ENCODE data around the gene EVPL.

EVPL gene

DNA sequence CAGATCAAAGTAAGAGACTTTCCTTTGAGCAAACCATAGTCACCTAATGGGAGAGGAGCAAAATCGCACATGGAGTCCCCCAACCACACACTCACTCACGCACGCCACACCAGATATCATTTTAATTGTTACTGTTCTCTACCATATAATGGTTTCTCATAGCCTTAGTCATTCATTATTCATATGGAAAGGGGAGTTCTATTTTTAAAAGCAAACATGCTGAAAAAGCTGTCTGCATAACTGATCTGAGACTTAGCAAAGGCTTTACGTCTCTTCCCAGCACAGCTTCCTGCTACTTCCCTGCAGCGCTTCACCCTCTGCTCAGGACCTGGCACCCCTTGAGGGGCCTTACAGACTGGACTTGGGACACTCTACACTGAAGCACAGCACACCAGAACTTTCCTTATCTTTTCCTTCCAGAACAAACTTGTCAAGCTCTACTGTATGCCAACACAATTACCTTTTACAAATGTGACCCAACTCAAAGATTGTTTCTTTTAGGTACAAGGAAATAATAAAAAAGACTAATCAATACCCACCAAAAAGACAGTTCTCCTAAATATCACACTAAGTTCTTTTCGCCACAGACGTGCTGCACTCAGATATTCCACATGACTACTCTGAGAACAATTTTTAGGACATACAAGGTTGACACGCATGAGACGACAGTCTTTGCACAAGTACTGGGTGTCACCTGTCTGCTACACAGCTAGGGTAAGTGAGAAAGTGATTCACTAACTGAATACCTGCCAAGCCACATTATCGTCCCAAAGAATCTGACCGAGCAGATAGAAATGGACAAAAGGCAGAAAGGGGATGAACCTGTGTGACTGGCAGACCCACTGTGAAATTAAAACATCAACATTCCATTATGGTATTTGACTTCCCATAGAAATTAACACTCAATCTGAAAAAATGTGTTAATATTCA lies 23.7 kb upstream of the EVPL start:
- peaks cover 85% of the 10 kb centered on the region for H3K36me3 ChIP-seq (ENCODE audit: insufficient read depth, low read length)
- H3K4me3 ChIP-seq (ENCODE audit: low read depth in 1 of 2, low read length in 2 of 2): no peak overlapping the region
- no peaks in the 10 kb centered on the region for H4K20me1 ChIP-seq (ENCODE audit: insufficient read depth, low read length)
- H3K79me2 ChIP-seq (ENCODE audit: insufficient read depth, low read length): peaks cover 9% of the 10 kb centered on the region
- H2AFZ ChIP-seq (ENCODE audit: low read depth, low read length): no peak overlapping the region
- no peak overlapping the region for H3K27ac ChIP-seq (ENCODE audit: low read length)
- no peaks in the 10 kb centered on the region for H3K27me3 ChIP-seq (ENCODE audit: insufficient read depth, low read length, poor library complexity)
- no peak overlapping the region for H3K4me2 ChIP-seq (ENCODE audit: insufficient read depth, low read length)
- H3K9ac ChIP-seq (ENCODE audit: low read depth, low read length): no peak overlapping the region
- no peaks in the 10 kb centered on the region for H3K4me1 ChIP-seq (ENCODE audit: insufficient read depth, low read length)
- ATAC-seq (ENCODE audit: insufficient read depth, low read depth): no peak
- no peak for DNase-seq
- TF ChIP-seq, protein P1, sequence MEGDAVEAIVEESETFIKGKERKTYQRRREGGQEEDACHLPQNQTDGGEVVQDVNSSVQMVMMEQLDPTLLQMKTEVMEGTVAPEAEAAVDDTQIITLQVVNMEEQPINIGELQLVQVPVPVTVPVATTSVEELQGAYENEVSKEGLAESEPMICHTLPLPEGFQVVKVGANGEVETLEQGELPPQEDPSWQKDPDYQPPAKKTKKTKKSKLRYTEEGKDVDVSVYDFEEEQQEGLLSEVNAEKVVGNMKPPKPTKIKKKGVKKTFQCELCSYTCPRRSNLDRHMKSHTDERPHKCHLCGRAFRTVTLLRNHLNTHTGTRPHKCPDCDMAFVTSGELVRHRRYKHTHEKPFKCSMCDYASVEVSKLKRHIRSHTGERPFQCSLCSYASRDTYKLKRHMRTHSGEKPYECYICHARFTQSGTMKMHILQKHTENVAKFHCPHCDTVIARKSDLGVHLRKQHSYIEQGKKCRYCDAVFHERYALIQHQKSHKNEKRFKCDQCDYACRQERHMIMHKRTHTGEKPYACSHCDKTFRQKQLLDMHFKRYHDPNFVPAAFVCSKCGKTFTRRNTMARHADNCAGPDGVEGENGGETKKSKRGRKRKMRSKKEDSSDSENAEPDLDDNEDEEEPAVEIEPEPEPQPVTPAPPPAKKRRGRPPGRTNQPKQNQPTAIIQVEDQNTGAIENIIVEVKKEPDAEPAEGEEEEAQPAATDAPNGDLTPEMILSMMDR (IDR thresholded peaks at IDR 0.05; ENCODE audit: borderline replicate concordance, extremely low read depth, low read length, poor library complexity, severe bottlenecking): no peak
- no peak for TF ChIP-seq EZH2 (IDR thresholded peaks at IDR 0.05; ENCODE audit: borderline replicate concordance, low read depth, low read length, severe bottlenecking)
- no peaks in the 10 kb centered on the region for H3K9me3 ChIP-seq (ENCODE audit: insufficient read depth, low read length, severe bottlenecking)

DNA sequence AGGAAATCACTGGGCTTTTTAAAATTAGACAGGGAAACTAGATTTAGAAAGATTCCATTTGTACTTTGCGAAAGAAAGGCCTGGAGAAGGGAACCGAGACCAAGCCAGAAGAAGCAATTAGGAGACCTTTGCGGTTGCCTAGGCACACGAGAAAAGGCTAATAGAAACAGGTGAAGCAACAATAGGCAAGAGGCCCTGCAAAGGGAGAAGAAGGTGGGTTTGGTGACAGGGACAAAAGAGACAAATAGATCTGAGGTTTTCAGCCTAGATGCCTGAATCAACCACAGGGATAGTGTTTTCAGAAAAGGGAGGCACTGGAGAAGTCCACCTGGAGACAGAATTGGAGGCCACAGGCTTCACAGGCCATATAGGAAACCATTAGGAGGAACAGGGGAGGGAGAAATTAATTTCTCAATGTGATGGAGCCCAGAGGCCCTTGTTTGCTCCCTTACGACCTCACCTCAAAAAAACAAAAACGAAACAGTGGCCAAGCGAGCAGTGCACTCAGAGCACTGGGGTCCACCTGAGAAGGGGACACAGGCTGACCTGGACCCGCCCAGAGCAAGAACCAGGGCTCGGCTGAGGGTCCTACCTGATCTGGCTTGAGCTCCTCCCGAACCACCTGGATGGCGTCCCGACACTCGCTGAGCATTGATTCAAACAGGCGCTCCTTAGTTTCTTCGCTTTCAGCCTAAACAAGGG lies 22.9 kb upstream of the EVPL start:
- H3K36me3 ChIP-seq (ENCODE audit: insufficient read depth, low read length): peaks cover 88% of the 10 kb centered on the region

DNA sequence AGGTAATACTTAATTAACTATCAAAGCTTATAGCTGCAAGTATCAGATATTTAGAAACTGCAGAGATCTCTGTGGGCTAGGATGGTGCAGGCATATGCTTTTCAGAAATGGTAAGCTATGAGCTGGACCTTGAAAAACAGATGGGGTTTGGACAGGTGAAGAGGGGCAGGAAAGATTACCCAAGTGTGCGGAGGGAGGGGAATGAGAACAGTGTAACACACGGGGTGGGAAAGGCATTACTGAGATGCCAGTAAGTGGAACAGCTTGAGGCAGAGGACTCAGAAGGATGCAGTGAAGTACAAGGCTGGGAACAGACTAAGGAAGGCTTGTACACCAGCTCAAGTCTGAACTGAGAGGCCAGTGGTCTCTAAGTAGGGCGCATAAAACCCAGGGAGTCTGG lies 22.1 kb upstream of the EVPL start:
- no peaks in the 10 kb centered on the region for H3K9me3 ChIP-seq (ENCODE audit: insufficient read depth, low read length, severe bottlenecking)
- H3K79me2 ChIP-seq (ENCODE audit: insufficient read depth, low read length): peaks cover 9% of the 10 kb centered on the region
- no peak for DNase-seq
- H2AFZ ChIP-seq (ENCODE audit: low read depth, low read length): no peak overlapping the region
- no peak overlapping the region for H3K9ac ChIP-seq (ENCODE audit: low read depth, low read length)
- ATAC-seq (ENCODE audit: insufficient read depth, low read depth): no peak
- TF ChIP-seq, protein P1 (IDR thresholded peaks at IDR 0.05; ENCODE audit: borderline replicate concordance, extremely low read depth, low read length, poor library complexity, severe bottlenecking): no peak
- no peak for TF ChIP-seq EZH2 (IDR thresholded peaks at IDR 0.05; ENCODE audit: borderline replicate concordance, low read depth, low read length, severe bottlenecking)
- no peaks in the 10 kb centered on the region for H4K20me1 ChIP-seq (ENCODE audit: insufficient read depth, low read length)
- H3K27ac ChIP-seq (ENCODE audit: low read length): no peak overlapping the region
- no peaks in the 10 kb centered on the region for H3K27me3 ChIP-seq (ENCODE audit: insufficient read depth, low read length, poor library complexity)
- H3K36me3 ChIP-seq (ENCODE audit: insufficient read depth, low read length): peaks cover 88% of the 10 kb centered on the region
- no peak overlapping the region for H3K4me2 ChIP-seq (ENCODE audit: insufficient read depth, low read length)
- H3K4me1 ChIP-seq (ENCODE audit: insufficient read depth, low read length): no peaks in the 10 kb centered on the region
- H3K4me3 ChIP-seq (ENCODE audit: low read depth in 1 of 2, low read length in 2 of 2): no peak overlapping the region

More for the DNA sequence above, 22.9 kb upstream of the EVPL start:
- Histone ChIP-seq H3K4me1 (ENCODE audit: insufficient read depth, low read length) (no peaks in the 10 kb centered on the region), H4K20me1 (ENCODE audit: insufficient read depth, low read length) (no peaks in the 10 kb centered on the region), H2AFZ (ENCODE audit: low read depth, low read length) (no peak overlapping the region), H3K27ac (ENCODE audit: low read length) (no peak overlapping the region), H3K9ac (ENCODE audit: low read depth, low read length) (no peak overlapping the region), H3K79me2 (ENCODE audit: insufficient read depth, low read length) (peaks cover 9% of the 10 kb centered on the region), H3K4me2 (ENCODE audit: insufficient read depth, low read length) (no peak overlapping the region), H3K9me3 (ENCODE audit: insufficient read depth, low read length, severe bottlenecking) (no peaks in the 10 kb centered on the region), H3K4me3 (ENCODE audit: low read depth in 1 of 2, low read length in 2 of 2) (no peak overlapping the region), H3K27me3 (ENCODE audit: insufficient read depth, low read length, poor library complexity) (no peaks in the 10 kb centered on the region)
- DNase-seq (no peak), ATAC-seq (ENCODE audit: insufficient read depth, low read depth) (no peak)
- TF ChIP-seq, protein P1 (IDR thresholded peaks at IDR 0.05; ENCODE audit: borderline replicate concordance, extremely low read depth, low read length, poor library complexity, severe bottlenecking): no peak
- no peak for TF ChIP-seq EZH2 (IDR thresholded peaks at IDR 0.05; ENCODE audit: borderline replicate concordance, low read depth, low read length, severe bottlenecking)

All from DND-41 (cell line).